Omental fat pad (tissue), 4 donors: ENCODE data around the gene PCDHGC3. TPM values are rescaled to one million over a fixed set of nuclear protein-coding genes. Genes with fewer than 3 reads are reported as not detected.

Experiments used
- ATAC-seq: fragments of 150-250 bp; one replicate; pipeline ENCODE4 v1.9.1; 2016; ENCODE audit warnings: mild to moderate bottlenecking, moderate library complexity; ENCODE audit not compliant: low FRiP score
- DNase-seq: peaks from one replicate; pipeline ENCODE4 v3.0.0-alpha.2; 2019; ENCODE audit warnings: low spot score
- total RNA-seq, 4 donors: library from RNA; depleted of rRNA; stranded (reverse); fragments of >200 nt; gene quantifications; one replicate each; pipeline ENCODE4 v1.1.0, GENCODE V29; 2016
- TF ChIP-seq, protein P1 (sequence below), 3 donors: fragments of 450-650 bp; IDR thresholded peaks; one replicate each; pipeline ENCODE4 v1.5.1; 2016 to 2017; ENCODE audit warnings: antibody characterized with exemption in 3 of 3, mild to moderate bottlenecking in 3 of 3, moderate library complexity in 2 of 3

Gene PCDHGC3
- total RNA-seq, 4 donors from 2014 or later = 34.8 to 83.1 (median 41.9) TPM

DNA sequence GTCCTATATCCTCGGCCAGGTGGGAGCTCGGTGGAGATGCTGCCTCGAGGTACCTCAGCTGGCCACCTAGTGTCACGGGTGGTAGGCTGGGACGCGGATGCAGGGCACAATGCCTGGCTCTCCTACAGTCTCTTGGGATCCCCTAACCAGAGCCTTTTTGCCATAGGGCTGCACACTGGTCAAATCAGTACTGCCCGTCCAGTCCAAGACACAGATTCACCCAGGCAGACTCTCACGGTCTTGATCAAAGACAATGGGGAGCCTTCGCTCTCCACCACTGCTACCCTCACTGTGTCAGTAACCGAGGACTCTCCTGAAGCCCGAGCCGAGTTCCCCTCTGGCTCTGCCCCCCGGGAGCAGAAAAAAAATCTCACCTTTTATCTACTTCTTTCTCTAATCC, 2.0 kb downstream of the PCDHGC3 start:
- no peak for ATAC-seq
- TF ChIP-seq, protein P1, sequence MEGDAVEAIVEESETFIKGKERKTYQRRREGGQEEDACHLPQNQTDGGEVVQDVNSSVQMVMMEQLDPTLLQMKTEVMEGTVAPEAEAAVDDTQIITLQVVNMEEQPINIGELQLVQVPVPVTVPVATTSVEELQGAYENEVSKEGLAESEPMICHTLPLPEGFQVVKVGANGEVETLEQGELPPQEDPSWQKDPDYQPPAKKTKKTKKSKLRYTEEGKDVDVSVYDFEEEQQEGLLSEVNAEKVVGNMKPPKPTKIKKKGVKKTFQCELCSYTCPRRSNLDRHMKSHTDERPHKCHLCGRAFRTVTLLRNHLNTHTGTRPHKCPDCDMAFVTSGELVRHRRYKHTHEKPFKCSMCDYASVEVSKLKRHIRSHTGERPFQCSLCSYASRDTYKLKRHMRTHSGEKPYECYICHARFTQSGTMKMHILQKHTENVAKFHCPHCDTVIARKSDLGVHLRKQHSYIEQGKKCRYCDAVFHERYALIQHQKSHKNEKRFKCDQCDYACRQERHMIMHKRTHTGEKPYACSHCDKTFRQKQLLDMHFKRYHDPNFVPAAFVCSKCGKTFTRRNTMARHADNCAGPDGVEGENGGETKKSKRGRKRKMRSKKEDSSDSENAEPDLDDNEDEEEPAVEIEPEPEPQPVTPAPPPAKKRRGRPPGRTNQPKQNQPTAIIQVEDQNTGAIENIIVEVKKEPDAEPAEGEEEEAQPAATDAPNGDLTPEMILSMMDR (IDR thresholded peaks at IDR 0.05) = no peak

DNA sequence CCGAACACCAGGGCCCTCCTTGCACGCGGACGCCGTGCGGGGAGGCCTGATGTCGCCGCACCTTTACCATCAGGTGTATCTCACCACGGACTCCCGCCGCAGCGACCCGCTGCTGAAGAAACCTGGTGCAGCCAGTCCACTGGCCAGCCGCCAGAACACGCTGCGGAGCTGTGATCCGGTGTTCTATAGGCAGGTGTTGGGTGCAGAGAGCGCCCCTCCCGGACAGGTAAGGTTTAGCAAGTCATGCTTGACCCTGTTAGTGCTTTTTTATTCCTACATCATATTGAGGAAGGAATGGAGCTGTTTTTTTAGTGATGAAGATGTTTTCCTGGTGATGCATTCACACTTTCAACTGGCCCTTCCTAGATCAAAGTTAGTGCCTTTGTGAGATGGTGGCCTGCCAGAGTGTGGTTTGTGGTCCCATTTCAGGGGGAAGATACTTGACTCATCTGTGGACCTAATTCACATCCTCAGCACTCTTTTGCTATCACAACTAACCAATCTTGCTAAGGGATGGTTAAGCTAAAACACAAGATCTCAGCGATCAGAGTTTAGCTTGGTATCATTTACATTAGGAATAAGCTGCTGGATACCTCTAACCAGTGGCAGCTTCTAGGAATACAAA, 2.7 kb downstream of the PCDHGC3 start:
- ATAC-seq = no peak
- no peak for DNase-seq
- TF ChIP-seq, protein P1 (IDR thresholded peaks at IDR 0.05) = no peak

More for the DNA sequence above, 2.0 kb downstream of the PCDHGC3 start:
- DNase-seq = no peak

DNA sequence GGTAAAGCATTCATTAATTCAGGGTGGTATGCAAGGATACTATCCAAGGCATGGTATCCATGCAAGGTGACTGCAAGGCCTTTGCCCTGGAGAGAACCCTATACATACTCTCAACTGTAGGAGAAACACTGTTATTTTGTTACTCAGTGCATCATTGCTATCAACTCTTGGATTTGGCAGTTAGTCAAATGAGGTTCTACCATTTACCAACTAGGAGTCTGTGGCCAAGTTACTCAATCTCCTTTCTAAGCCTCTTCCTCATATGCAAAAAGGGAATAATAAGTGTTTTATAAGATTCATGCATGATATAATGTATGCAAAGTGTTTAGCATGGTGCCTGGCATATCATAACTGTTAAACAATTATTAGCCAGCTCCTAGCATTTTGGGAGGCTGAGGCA, 4.0 kb downstream of the PCDHGC3 start:
- DNase-seq (no peak), ATAC-seq (no peak)
- TF ChIP-seq, protein P1 (IDR thresholded peaks at IDR 0.05) = no peak

DNA sequence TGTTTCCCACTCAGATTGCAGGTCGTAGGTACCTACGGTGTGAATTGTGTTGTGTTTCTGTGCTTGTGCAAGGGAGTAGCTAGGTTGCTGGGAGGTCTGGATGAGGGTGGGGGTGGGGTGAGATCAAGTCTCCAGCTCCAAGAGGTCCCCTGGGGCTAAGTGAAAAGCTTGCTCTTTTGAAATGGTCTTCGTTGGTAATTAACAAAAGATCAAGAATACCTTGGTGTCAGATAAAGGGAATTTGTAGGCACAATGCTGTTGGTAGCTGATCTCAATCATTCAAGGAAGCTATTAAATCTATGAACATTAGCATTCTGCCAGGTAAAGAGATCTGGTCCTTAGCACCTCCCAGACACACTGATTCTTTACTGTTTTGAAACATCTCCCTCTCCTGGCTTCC, 8.1 kb downstream of the PCDHGC3 start:
- TF ChIP-seq, protein P1 (IDR thresholded peaks at IDR 0.05) = no peak
- DNase-seq (no peak), ATAC-seq (no peak)

DNA sequence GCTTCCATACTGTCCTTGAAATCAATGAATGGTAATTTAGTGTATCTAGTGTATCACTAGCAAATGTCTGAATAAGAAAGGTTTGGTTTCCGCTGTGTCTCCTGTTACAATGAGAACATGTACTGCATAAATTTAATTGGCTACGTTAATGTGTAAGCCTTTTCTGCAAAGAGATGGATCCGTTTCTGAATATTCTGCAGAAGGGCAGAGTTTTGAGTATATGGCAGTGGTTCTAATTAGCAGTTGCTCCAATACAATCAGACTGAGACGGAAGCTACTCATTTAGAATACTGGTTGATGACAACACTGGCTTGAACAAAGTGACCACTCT, 8.5 kb downstream of the PCDHGC3 start:
- TF ChIP-seq, protein P1 (IDR thresholded peaks at IDR 0.05) = no peak
- DNase-seq (no peak), ATAC-seq (no peak)

DNA sequence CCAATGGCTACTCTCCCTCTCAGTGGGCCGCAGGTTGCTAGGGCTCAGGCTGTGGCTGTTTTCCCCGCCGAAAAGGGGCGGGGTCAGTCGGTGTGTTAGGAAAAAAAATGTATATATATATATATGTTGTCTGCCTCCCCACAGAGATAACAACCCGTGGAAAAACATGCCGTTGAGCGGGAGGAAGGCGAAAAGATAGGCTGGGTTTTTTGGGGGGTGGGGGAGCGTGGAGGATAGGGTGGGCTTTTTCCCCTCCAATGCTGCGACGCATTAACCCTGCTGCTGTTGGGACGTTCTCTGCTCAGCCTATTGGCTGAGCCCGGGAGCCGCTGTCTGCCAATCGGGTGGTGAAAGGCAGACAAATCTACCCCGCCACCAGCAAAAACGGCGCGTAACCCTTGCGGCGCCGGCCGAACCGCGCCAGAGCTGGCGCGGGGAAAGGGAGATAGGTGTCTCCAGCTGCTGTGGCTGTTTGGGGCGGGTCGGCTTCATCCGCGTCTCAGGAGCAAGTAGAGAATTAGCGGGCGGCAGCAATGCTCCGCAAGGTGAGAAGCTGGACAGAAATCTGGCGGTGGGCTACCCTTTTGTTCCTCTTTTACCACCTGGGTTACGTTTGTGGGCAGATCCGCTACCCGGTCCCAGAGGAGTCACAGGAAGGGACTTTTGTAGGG, 9.0 kb downstream of the PCDHGC3 start, which contains the start of gene PCDHGC4:
TSS of gene PCDHGC4 (plus strand) at position 390 of the 671 bp plus-strand sequence. CDS start at position 534, 144 bp downstream.
- peak; percentile 45 for ATAC-seq
- TF ChIP-seq, protein P1 (IDR thresholded peaks at IDR 0.05) = no peak
- DNase-seq = no peak
